K562 (cell line): ENCODE measurements around the gene IL10. TPM values are rescaled to one million over a fixed set of nuclear protein-coding genes. Genes with fewer than 3 reads are reported as not detected.

Experiments
- ARID2 ChIP-seq: fragments of 450-650 bp; IDR thresholded peaks from 2 replicates; pipeline ENCODE4 v1.6.1; 2017; ENCODE audit warnings: antibody characterized with exemption, mild to moderate bottlenecking
- BHLHE40 ChIP-seq: IDR thresholded peaks from 2 replicates; pipeline ENCODE4 v1.6.1; 2011; ENCODE audit warnings: low read length, improper control_type of control experiment
- FOSL1 ChIP-seq: fragments of 200-800 bp; sonication (Bioruptor generic); conservative IDR thresholded peaks from 2 replicates; pipeline ENCODE4 v1.6.1; 2016; ENCODE audit warnings: missing genetic modification characterization, missing compliant biosample characterization
- MCM7 ChIP-seq, 2 experiments: fragments of 450-650 bp; IDR thresholded peaks; 2 replicates each; pipeline ENCODE4 v1.6.1; 2016 to 2018
- NUFIP1 ChIP-seq: fragments of 450-650 bp; IDR thresholded peaks from 2 replicates; pipeline ENCODE4 v1.6.1; 2018; ENCODE audit not compliant: partially characterized antibody
- POLR2AphosphoS2 ChIP-seq: IDR thresholded peaks from 2 replicates; pipeline ENCODE4 v1.6.1; 2012; ENCODE audit warnings: low read length, improper control_type of control experiment
- RBM15 ChIP-seq: fragments of 200-400 bp; formaldehyde crosslinking; IDR thresholded peaks from 2 replicates; pipeline ENCODE4 v1.6.1; 2018; ENCODE audit warnings: mild to moderate bottlenecking, low read length, moderate library complexity; ENCODE audit not compliant: insufficient read depth
- RCOR1 ChIP-seq, 2 experiments: IDR thresholded peaks; 2 replicates each; pipeline ENCODE4 v1.6.1; 2012; ENCODE audit warnings: low read depth in 2 of 2, low read length in 2 of 2, borderline replicate concordance in 1 of 2, improper control_type of control experiment in 1 of 2
- TEAD4 ChIP-seq, 2 experiments: sonication (generic) in 1 of 2; formaldehyde crosslinking in 1 of 2; IDR thresholded peaks; 2 replicates each; pipeline versions ENCODE4 v1.6.1 to v1.8.0; 2012 to 2022; ENCODE audit warnings: borderline replicate concordance in 1 of 2, inconsistent platforms in 1 of 2, low read length in 1 of 2, mild to moderate bottlenecking in 1 of 2, missing genetic modification reagents in 1 of 2
- ZEB2 ChIP-seq: fragments of 450-650 bp; IDR thresholded peaks from 2 replicates; pipeline ENCODE4 v1.6.1; 2016
- ZFX ChIP-seq: sonication (generic); formaldehyde crosslinking; IDR thresholded peaks from 2 replicates; pipeline ENCODE4 v1.8.0; 2022; ENCODE audit warnings: mild to moderate bottlenecking, missing genetic modification reagents, moderate library complexity
- polyA plus RNA-seq, 8 experiments: library from polyadenylated mRNA; depleted of rRNA in 4 of 8; stranded (reverse) in 5 of 8; unstranded in 3 of 8; fragments of >200 nt; fragmentation: Nextera tagmentation in 2 of 8; fragmentation: Illumina TruSeq in 1 of 8; extraction: Ambion mirVana in 2 of 8; extraction: Trizol in 1 of 8; gene quantifications; 2 replicates each; pipeline versions ENCODE4 v1.2.1 to v1.2.3, GENCODE V29; 2011 to 2014; ENCODE audit warnings: inconsistent platforms in 1 of 8, missing spikeins in 1 of 8
- total RNA-seq, 7 experiments: library from RNA; depleted of rRNA in 6 of 7; stranded (reverse); fragments of >200 nt in 6 of 7; fragmentation: Illumina TruSeq in 2 of 7; extraction: Trizol in 2 of 7; gene quantifications; 2 replicates each; pipeline versions ENCODE4 v1.2.1 to v1.2.3, GENCODE V29; 2011 to 2021; ENCODE audit warnings: low replicate concordance in 1 of 7
- TF ChIP-seq, protein P1 (sequence below): sonication (generic); formaldehyde crosslinking; IDR thresholded peaks from 2 replicates; pipeline ENCODE4 v1.9.0; 2022; ENCODE audit warnings: mild to moderate bottlenecking, missing genetic modification reagents
- TF ChIP-seq, protein P2 (sequence below): IDR thresholded peaks from 3 replicates; pipeline ENCODE4 v1.6.1; 2011; ENCODE audit warnings: borderline replicate concordance, mild to moderate bottlenecking, moderate library complexity; ENCODE audit not compliant: insufficient read length; ENCODE audit errors: extremely low read depth
- TF ChIP-seq, protein P3 (sequence below): fragments of 450-650 bp; IDR thresholded peaks from one replicate; pipeline ENCODE4 v1.6.1; 2018; ENCODE audit warnings: mild to moderate bottlenecking, moderate library complexity; ENCODE audit not compliant: partially characterized antibody

Gene IL10
- total and polyA plus RNA-seq, 9 of the 15 experiments (the other 6 are each of a cell fraction or from before 2014, with no cell fraction given) = 0.29 TPM; not detected in 8

- TF ChIP-seq ARID2 (no peak), BHLHE40 (peak; percentile 88), NUFIP1 (no peak), ZFX (CRISPR knock-in tag) (no peak), TEAD4 (IDR thresholded peaks at IDR 0.05; ENCODE audit: low read length) (no peak), TEAD4 (CRISPR knock-in tag; IDR thresholded peaks at IDR 0.05; ENCODE audit: borderline replicate concordance) (peak; percentile 78; the same call in 1 of the 2 replicates), MCM7 (IDR thresholded peaks at IDR 0.05) (no peak), ZEB2 (no peak), RBM15 (no peak), POLR2AphosphoS2 (no peak), RCOR1 (IDR thresholded peaks at IDR 0.05; ENCODE audit: borderline replicate concordance in 1 of 2, low read depth in 2 of 2, low read length in 2 of 2) (no peak), FOSL1 (tag) (peak; percentile 57)
- TF ChIP-seq, protein P1, sequence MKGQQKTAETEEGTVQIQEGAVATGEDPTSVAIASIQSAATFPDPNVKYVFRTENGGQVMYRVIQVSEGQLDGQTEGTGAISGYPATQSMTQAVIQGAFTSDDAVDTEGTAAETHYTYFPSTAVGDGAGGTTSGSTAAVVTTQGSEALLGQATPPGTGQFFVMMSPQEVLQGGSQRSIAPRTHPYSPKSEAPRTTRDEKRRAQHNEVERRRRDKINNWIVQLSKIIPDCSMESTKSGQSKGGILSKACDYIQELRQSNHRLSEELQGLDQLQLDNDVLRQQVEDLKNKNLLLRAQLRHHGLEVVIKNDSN = peak; percentile 71
- TF ChIP-seq, protein P2, sequence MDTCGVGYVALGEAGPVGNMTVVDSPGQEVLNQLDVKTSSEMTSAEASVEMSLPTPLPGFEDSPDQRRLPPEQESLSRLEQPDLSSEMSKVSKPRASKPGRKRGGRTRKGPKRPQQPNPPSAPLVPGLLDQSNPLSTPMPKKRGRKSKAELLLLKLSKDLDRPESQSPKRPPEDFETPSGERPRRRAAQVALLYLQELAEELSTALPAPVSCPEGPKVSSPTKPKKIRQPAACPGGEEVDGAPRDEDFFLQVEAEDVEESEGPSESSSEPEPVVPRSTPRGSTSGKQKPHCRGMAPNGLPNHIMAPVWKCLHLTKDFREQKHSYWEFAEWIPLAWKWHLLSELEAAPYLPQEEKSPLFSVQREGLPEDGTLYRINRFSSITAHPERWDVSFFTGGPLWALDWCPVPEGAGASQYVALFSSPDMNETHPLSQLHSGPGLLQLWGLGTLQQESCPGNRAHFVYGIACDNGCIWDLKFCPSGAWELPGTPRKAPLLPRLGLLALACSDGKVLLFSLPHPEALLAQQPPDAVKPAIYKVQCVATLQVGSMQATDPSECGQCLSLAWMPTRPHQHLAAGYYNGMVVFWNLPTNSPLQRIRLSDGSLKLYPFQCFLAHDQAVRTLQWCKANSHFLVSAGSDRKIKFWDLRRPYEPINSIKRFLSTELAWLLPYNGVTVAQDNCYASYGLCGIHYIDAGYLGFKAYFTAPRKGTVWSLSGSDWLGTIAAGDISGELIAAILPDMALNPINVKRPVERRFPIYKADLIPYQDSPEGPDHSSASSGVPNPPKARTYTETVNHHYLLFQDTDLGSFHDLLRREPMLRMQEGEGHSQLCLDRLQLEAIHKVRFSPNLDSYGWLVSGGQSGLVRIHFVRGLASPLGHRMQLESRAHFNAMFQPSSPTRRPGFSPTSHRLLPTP = no peak
- TF ChIP-seq, protein P3, sequence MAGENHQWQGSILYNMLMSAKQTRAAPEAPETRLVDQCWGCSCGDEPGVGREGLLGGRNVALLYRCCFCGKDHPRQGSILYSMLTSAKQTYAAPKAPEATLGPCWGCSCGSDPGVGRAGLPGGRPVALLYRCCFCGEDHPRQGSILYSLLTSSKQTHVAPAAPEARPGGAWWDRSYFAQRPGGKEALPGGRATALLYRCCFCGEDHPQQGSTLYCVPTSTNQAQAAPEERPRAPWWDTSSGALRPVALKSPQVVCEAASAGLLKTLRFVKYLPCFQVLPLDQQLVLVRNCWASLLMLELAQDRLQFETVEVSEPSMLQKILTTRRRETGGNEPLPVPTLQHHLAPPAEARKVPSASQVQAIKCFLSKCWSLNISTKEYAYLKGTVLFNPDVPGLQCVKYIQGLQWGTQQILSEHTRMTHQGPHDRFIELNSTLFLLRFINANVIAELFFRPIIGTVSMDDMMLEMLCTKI = no peak
- TF ChIP-seq, all 486 proteins: peak for 11
Measured at GRCh38 chr1:206744683-206745082, 27.6 kb downstream of the IL10 start (continued).
